Measurements from ENCODE around the gene TTC38.
A peak's percentile ranks its signal among the peaks of the same experiment; 100 is the strongest.

The TTC38 gene

GRCh38 chr22:46267431-46268279 lies at the start of gene TTC38:
Gene TTC38, plus strand, starts transcription at chr22:46268008. Its CDS starts 32 bp downstream, at chr22:46268040.
- DNase-seq: peak; percentile 87

- no peak for DNase-seq
Measured at GRCh38 chr22:46219636-46220035, 48.2 kb upstream of the TTC38 start.

GRCh38 chr22:46220921-46221320 lies 46.9 kb upstream of the TTC38 start:
- peak; percentile 18 for DNase-seq

GRCh38 chr22:46224044-46224897 lies 43.5 kb upstream of the TTC38 start:
- no peak for DNase-seq

GRCh38 chr22:46224898-46225290 lies 42.9 kb upstream of the TTC38 start:
- DNase-seq: no peak

GRCh38 chr22:46225631-46226030 lies 42.2 kb upstream of the TTC38 start:
- no peak for DNase-seq

- no peak for DNase-seq
Measured at GRCh38 chr22:46226577-46226976, 41.2 kb upstream of the TTC38 start.

GRCh38 chr22:46229701-46230100 lies 38.1 kb upstream of the TTC38 start:
- DNase-seq: no peak

GRCh38 chr22:46230262-46230901 lies 37.4 kb upstream of the TTC38 start:
- DNase-seq: no peak

GRCh38 chr22:46233231-46233630 lies 34.6 kb upstream of the TTC38 start:
- peak; percentile 45 for DNase-seq

- no peak for DNase-seq
Measured at GRCh38 chr22:46234969-46235368, 32.8 kb upstream of the TTC38 start.

GRCh38 chr22:46237453-46238124 lies 30.2 kb upstream of the TTC38 start:
- DNase-seq: no peak

GRCh38 chr22:46238541-46238940 lies 29.3 kb upstream of the TTC38 start:
- DNase-seq: no peak

GRCh38 chr22:46239261-46240048 lies 28.4 kb upstream of the TTC38 start:
- DNase-seq: no peak

- no peak for DNase-seq
Measured at GRCh38 chr22:46240073-46240472, 27.7 kb upstream of the TTC38 start.

- no peak for DNase-seq
Measured at GRCh38 chr22:46240506-46240905, 27.3 kb upstream of the TTC38 start.

GRCh38 chr22:46240907-46241306 lies 26.9 kb upstream of the TTC38 start:
- no peak for DNase-seq

GRCh38 chr22:46241396-46242007 lies 26.3 kb upstream of the TTC38 start:
- DNase-seq: no peak

- DNase-seq: no peak
Measured at GRCh38 chr22:46242076-46242475, 25.7 kb upstream of the TTC38 start.

GRCh38 chr22:46244771-46245170 lies 23.0 kb upstream of the TTC38 start:
- no peak for DNase-seq

- no peak for DNase-seq
Measured at GRCh38 chr22:46245511-46245910, 22.3 kb upstream of the TTC38 start.

GRCh38 chr22:46246178-46246577 lies 21.6 kb upstream of the TTC38 start:
- no peak for DNase-seq

Data from EL (cell line).